ENCODE measurements around the gene INPP5E.

Gene INPP5E

GRCh38 chr9:136485049-136486045 lies 45.7 kb upstream of the INPP5E start:
- peak overlapping the region; percentile 83 for H3K4me2 ChIP-seq (ENCODE audit: low read depth, low read length, poor library complexity, severe bottlenecking)

GRCh38 chr9:136484153-136485048 lies 44.8 kb upstream of the INPP5E start:
- H3K9me3 ChIP-seq (ENCODE audit: insufficient read depth, low read depth, low read length), result no peaks in the 10 kb centered on the region
- H3K79me2 ChIP-seq (ENCODE audit: insufficient read depth, low read length), result peaks cover 34% of the 10 kb centered on the region
- peak overlapping the region; percentile 83 for H3K4me2 ChIP-seq (ENCODE audit: low read depth, low read length, poor library complexity, severe bottlenecking)
- no peak for TF ChIP-seq EZH2phosphoT487 (IDR thresholded peaks at IDR 0.05; ENCODE audit: borderline replicate concordance)
- peaks cover 21% of the 10 kb centered on the region for H3K4me1 ChIP-seq (ENCODE audit: insufficient read depth, low read length, poor library complexity, severe bottlenecking)
- no peak overlapping the region for H2AFZ ChIP-seq (ENCODE audit: low read length)
- peaks cover 42% of the 10 kb centered on the region for H4K20me1 ChIP-seq (ENCODE audit: insufficient read depth, low read length, poor library complexity, severe bottlenecking)
- H3K4me3 ChIP-seq (ENCODE audit: low read length, poor library complexity, severe bottlenecking), result peak overlapping the region; percentile 84
- no peaks in the 10 kb centered on the region for H3K27me3 ChIP-seq (ENCODE audit: insufficient read depth, low read length, poor library complexity, severe bottlenecking)
- no peaks in the 10 kb centered on the region; the same call in 1 of the 2 replicates for H3K36me3 ChIP-seq (ENCODE audit: insufficient read depth, low read length)
- peak overlapping the region; percentile 89 for H3K9ac ChIP-seq (ENCODE audit: low read depth, low read length, poor library complexity, severe bottlenecking)
- H3F3A ChIP-seq (ENCODE audit: low read depth), result peaks cover 2% of the 10 kb centered on the region; the same call in 1 of the 2 replicates
- H3K9me2 ChIP-seq (replicated peaks; ENCODE audit: low read depth, low read length), result no peaks in the 10 kb centered on the region

More at GRCh38 chr9:136485049-136486045, 45.7 kb upstream of the INPP5E start:
- no peaks in the 10 kb centered on the region for H3K9me2 ChIP-seq (replicated peaks; ENCODE audit: low read depth, low read length)
- no peak overlapping the region for H2AFZ ChIP-seq (ENCODE audit: low read length)
- no peak overlapping the region for H3K4me3 ChIP-seq (ENCODE audit: low read length, poor library complexity, severe bottlenecking)
- H3K27me3 ChIP-seq (ENCODE audit: insufficient read depth, low read length, poor library complexity, severe bottlenecking), result no peaks in the 10 kb centered on the region
- H3F3A ChIP-seq (ENCODE audit: low read depth), result peaks cover 2% of the 10 kb centered on the region; the same call in 1 of the 2 replicates
- peaks cover 33% of the 10 kb centered on the region for H4K20me1 ChIP-seq (ENCODE audit: insufficient read depth, low read length, poor library complexity, severe bottlenecking)
- H3K9me3 ChIP-seq (ENCODE audit: insufficient read depth, low read depth, low read length), result no peaks in the 10 kb centered on the region
- H3K9ac ChIP-seq (ENCODE audit: low read depth, low read length, poor library complexity, severe bottlenecking), result no peak overlapping the region
- TF ChIP-seq EZH2phosphoT487 (IDR thresholded peaks at IDR 0.05; ENCODE audit: borderline replicate concordance) (no peak), CTCF (conservative IDR thresholded peaks at IDR 0.05; ENCODE audit: low read length) (peak; percentile 83)
- peaks cover 16% of the 10 kb centered on the region for H3K4me1 ChIP-seq (ENCODE audit: insufficient read depth, low read length, poor library complexity, severe bottlenecking)
- peaks cover 24% of the 10 kb centered on the region for H3K79me2 ChIP-seq (ENCODE audit: insufficient read depth, low read length)
- no peaks in the 10 kb centered on the region for H3K36me3 ChIP-seq (ENCODE audit: insufficient read depth, low read length)

- H4K20me1 ChIP-seq (ENCODE audit: insufficient read depth, low read length, poor library complexity, severe bottlenecking), result peaks cover 48% of the 10 kb centered on the region
Observed at GRCh38 chr9:136483589-136484152, 44.0 kb upstream of the INPP5E start.

More at GRCh38 chr9:136483589-136484152, 44.0 kb upstream of the INPP5E start:
- H3K9me2 ChIP-seq (replicated peaks; ENCODE audit: low read depth, low read length), result no peaks in the 10 kb centered on the region
- peak overlapping the region; percentile 89 for H2AFZ ChIP-seq (ENCODE audit: low read length)
- H3K4me2 ChIP-seq (ENCODE audit: low read depth, low read length, poor library complexity, severe bottlenecking), result peak overlapping the region; percentile 83
- peaks cover 41% of the 10 kb centered on the region for H3K79me2 ChIP-seq (ENCODE audit: insufficient read depth, low read length)
- TF ChIP-seq CTCF (conservative IDR thresholded peaks at IDR 0.05; ENCODE audit: low read length), result no peak
- no peak for TF ChIP-seq EZH2phosphoT487 (IDR thresholded peaks at IDR 0.05; ENCODE audit: borderline replicate concordance)
- peak overlapping the region; percentile 89 for H3K9ac ChIP-seq (ENCODE audit: low read depth, low read length, poor library complexity, severe bottlenecking)
- H3F3A ChIP-seq (ENCODE audit: low read depth), result peaks cover 2% of the 10 kb centered on the region; the same call in 1 of the 2 replicates
- H3K4me1 ChIP-seq (ENCODE audit: insufficient read depth, low read length, poor library complexity, severe bottlenecking), result peaks cover 21% of the 10 kb centered on the region
- peak overlapping the region; percentile 84 for H3K4me3 ChIP-seq (ENCODE audit: low read length, poor library complexity, severe bottlenecking)
- no peaks in the 10 kb centered on the region for H3K9me3 ChIP-seq (ENCODE audit: insufficient read depth, low read depth, low read length)
- H3K36me3 ChIP-seq (ENCODE audit: insufficient read depth, low read length), result no peaks in the 10 kb centered on the region; the same call in 1 of the 2 replicates
- no peaks in the 10 kb centered on the region for H3K27me3 ChIP-seq (ENCODE audit: insufficient read depth, low read length, poor library complexity, severe bottlenecking)
